HG03175 (cell line): Measurements from ENCODE around the gene PDE5A.

Experiments
- ATAC-seq: cut with Tn5 transposase; IDR thresholded peaks from one replicate; pipeline ENCODE4 v1.9.1; 2021; ENCODE audit warnings: mild to moderate bottlenecking, moderate library complexity; ENCODE audit not compliant: unreplicated experiment

The PDE5A gene

GRCh38 chr4:119525005-119525749 lies 103.4 kb downstream of the PDE5A start:
- no peak for ATAC-seq

- ATAC-seq = no peak
Observed at GRCh38 chr4:119523399-119523798, 105.2 kb downstream of the PDE5A start.

GRCh38 chr4:119521268-119521667 lies 107.3 kb downstream of the PDE5A start:
- no peak for ATAC-seq

DNA sequence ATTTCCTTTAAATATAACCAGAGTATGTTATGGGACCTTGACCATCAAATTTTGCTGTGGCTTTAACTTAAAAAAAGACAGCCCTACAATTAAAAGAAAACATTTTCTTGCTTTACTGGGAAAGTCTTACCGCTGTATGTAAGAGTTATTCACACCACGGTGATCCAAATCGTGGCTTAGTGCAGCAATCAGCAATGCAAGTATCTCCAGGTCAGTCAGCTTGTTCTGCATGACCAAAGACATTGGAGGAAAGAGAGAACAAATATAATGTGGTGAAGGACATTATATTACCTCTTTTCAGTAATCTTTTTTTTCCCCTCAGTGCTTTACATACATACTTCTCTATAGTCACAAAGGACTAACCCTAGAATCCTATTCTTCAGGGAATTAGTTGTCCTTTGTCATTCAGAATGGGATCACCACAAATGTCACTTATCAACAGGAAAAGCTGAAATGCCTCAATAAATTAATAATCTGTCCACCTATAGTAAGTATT lies 109.6 kb downstream of the PDE5A start:
- ATAC-seq = no peak

DNA sequence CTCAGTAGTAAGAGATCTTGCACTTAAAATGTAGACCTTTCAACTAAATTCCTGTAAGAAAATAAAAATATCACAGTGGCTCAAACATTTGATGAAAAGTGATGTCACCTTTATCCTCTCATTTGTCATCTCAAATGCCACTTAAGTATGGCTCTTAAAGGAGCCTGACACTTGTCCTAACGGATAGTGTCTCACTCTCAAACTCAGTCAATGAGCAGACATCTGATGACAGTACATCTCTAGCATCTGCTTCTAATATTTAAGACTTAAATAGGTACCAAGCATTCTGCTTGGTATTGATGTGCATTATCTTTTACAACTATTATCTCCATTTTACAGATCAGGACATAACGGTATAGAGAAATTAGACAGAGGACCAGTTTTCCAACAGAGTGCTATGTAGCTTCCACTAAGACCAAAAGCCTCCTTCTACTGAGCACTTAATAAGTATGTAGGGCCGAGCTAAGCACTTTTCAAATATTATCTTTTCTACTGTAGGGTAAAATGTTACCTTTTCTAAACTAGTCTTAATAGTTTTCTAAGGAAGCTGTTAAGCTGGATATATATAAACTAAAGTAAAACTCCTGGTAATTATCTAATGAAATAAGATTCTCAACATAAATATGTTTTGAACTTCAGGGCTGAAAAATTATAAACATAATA lies 110.2 kb downstream of the PDE5A start:
- ATAC-seq = no peak

DNA sequence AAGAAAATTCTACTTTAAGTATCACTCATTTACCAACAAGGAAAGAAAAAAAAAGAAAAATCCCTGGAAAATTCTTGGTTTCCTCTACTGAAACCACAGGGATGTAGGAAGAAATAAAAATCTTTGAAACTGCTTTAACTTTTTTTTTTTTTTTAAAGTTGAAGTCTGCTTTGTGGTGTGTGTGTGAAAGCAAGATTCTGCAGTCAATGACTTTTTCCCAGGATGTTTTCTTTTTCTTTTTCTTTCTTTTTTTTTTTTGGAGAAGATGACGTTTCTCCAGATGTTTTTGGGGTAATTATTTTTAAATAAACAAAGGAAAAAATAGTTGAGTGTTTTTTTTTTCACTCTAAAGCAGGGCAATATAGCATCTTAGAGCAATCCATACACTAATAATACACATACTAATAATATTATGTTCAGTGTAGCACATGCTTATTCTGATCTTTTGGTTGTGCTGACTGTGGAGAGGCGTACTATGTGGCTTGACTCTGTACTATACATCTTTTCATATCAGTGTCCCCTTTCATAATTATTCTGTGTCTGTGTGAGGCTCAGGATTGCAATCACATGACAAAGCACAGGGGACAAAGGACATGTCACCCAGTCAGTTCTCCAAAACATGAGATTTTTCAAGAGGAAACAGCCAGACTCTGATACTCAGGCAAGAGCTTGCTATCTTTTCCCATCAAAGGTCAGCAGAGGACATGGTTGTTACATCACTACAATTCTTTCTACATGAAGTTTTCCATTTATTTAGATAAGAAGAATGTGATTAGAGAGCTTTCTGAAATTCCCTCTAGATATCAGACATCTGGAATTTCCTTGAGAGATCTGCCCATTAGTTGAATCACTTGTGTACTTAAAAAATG lies 111.0 kb downstream of the PDE5A start:
- ATAC-seq = no peak

DNA sequence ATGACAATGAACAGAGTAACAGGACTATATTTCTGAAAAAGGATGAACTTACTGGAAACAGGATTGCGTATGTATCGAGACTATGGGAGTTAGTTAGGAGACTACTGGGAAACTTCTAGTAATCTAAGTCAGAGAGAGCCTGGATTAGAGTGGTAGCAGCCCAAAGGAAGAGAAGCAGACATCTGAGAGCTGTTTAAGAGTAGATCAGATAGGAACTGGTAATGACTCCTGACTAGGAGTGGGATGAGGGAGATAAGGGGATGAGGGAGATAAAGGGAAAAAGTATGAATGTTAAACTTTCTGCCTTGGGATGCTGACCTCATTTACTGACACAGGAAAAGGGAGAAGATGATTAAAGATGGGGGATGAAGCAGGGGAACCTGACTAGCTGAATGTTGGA lies 116.2 kb downstream of the PDE5A start:
- no peak for ATAC-seq

DNA sequence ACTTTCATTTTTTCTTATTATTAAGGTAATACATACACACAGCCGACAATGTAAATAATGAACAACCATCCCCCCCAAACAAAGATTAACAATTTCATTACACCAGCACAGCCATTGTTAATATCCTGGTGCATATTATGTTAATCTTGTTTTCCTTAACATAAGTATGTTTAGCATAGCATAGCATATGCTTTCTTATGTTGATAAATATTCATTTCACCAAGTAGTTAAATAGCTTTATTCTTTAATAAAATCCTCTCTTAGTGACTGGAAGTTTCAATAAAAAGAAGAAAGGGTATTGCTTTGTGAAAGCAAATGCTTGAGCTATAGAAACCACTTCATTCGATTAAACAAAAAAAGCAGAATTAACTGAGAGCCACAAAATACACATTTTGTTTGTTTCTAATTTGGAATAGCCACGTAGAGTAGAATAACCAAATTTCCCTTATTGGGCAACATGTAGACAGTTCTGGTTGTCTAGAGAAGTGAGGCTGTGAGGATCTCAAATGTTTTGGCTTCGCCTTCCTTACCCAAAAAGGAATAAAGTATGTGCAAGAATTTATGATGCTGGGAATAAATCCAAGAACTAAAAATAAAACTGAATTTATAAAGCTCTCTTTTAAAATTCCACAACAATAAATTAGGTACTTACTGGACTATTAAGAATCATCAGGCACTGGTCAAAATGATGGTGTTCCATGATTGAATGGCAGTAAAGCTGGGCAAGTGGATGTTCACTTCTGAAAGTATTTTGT lies 118.0 kb downstream of the PDE5A start:
- no peak for ATAC-seq

- ATAC-seq = no peak
Observed at GRCh38 chr4:119508281-119508680, 120.3 kb downstream of the PDE5A start.

DNA sequence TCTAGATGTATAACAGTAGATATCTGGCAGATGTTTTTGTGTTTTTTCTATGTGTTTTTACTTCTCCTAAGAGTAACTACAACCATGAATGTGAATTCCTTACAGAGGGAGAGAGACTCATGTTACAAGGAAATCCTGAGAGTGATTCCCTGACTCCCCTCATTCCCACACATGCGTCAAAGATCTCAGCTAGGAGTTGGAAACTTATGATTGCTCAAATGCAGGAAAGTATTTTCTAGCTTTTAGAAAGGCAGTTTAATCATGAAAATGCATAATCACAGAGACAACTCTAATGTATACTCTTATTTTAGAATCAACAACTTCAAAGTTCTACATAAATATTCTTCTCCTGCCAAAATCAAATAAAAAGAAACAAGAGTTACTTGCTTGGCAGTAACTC lies 121.8 kb downstream of the PDE5A start:
- ATAC-seq = no peak

GRCh38 chr4:119504616-119505015 lies 124.0 kb downstream of the PDE5A start:
- no peak for ATAC-seq

- no peak for ATAC-seq
Observed at GRCh38 chr4:119501740-119502139, 126.9 kb downstream of the PDE5A start.

DNA sequence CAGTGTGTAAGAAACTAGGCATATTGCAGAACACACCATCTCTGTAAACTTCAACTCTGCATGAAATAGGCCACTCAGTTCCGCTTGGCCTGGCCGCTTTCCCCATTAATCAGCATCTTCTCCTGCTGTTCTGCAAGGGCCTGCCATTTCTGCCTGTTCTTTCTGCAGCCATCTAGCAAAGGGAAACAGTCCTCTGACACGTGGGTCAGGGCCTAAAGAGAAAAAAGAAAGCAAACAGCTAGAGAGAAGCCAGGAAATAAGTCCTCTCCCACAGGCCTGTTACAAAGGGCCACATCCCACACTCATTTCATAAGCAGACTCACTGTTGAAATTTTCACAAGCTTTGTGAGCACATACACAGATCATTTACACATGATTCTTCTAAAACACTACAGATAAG lies 130.1 kb downstream of the PDE5A start:
- ATAC-seq = no peak

- ATAC-seq = no peak
Observed at GRCh38 chr4:119493886-119494285, 134.7 kb downstream of the PDE5A start.

GRCh38 chr4:119493419-119493818 lies 135.2 kb downstream of the PDE5A start:
- no peak for ATAC-seq

GRCh38 chr4:119490335-119490734 lies 138.3 kb downstream of the PDE5A start:
- ATAC-seq = no peak

GRCh38 chr4:119489305-119489704 lies 139.3 kb downstream of the PDE5A start:
- ATAC-seq = no peak

GRCh38 chr4:119480331-119480730 lies 148.3 kb downstream of the PDE5A start:
- ATAC-seq = no peak

DNA sequence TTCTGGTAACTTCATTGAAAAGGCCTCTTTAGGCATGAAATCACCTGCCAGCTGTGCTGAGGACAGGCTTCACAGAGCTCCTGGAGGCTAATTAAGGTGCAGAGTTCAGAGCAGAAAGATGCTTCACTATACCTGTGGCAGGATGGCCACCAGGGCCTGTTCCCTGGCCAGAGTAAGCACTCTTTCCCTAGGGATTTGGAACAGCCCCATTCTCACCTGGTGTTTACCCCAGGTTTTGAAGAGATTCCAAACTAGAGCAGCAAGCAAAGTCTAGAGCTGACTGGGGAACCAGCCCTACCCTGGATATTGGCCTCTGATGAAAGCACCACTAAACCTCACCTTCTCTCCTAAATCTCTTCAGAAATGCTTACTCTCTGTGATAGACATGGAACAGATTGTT lies 148.8 kb downstream of the PDE5A start:
- no peak for ATAC-seq

- ATAC-seq = no peak
Observed at GRCh38 chr4:119479180-119479808, 149.3 kb downstream of the PDE5A start.
